CMK (cell line): ENCODE measurements around the gene STX16.

Experiments used
- DNase-seq: peaks from one replicate; pipeline ENCODE4 v3.0.0-alpha.2; 2010; ENCODE audit warnings: low read depth

The STX16 gene

GRCh38 chr20:58697867-58698703 lies 47.0 kb downstream of the STX16 start:
- DNase-seq, result no peak

GRCh38 chr20:58698741-58699622 lies 47.9 kb downstream of the STX16 start:
- no peak for DNase-seq

GRCh38 chr20:58699623-58700107 lies 48.6 kb downstream of the STX16 start:
- no peak for DNase-seq

- no peak for DNase-seq
These were observed 49.2 kb downstream of the STX16 start for GRCh38 chr20:58700121-58700821.

GRCh38 chr20:58700823-58701222 lies 49.7 kb downstream of the STX16 start:
- no peak for DNase-seq

- DNase-seq, result no peak
These were observed 50.5 kb downstream of the STX16 start for GRCh38 chr20:58701431-58702160.

- DNase-seq, result no peak
These were observed 51.1 kb downstream of the STX16 start for GRCh38 chr20:58702161-58702510.

GRCh38 chr20:58702859-58703648 lies 52.0 kb downstream of the STX16 start:
- no peak for DNase-seq

- no peak for DNase-seq
These were observed 52.8 kb downstream of the STX16 start for GRCh38 chr20:58703765-58704371.

- no peak for DNase-seq
These were observed 54.3 kb downstream of the STX16 start for GRCh38 chr20:58705208-58705926.

- no peak for DNase-seq
These were observed 55.2 kb downstream of the STX16 start for GRCh38 chr20:58706150-58706892.

- DNase-seq, result no peak
These were observed 56.0 kb downstream of the STX16 start for GRCh38 chr20:58706975-58707681.

- DNase-seq, result no peak
These were observed 56.7 kb downstream of the STX16 start for GRCh38 chr20:58707770-58708169.

- DNase-seq, result no peak
These were observed 57.3 kb downstream of the STX16 start for GRCh38 chr20:58708246-58708931.

- DNase-seq, result no peak
These were observed 58.1 kb downstream of the STX16 start for GRCh38 chr20:58709013-58709702.

GRCh38 chr20:58709703-58710039 lies 58.6 kb downstream of the STX16 start:
- DNase-seq, result no peak
